Anterior cingulate cortex (tissue), 58 donors: ENCODE measurements around the gene KRT23.
A peak's percentile ranks its signal among the peaks of the same experiment; 100 is the strongest.
"Not testable (repeated sequence)": the region's sequence is repeated elsewhere in the genome, so short reads cannot be mapped to it uniquely, and the experiment has no call there.

Experiments used
- DNase-seq, 58 donors: peaks; one replicate each; lab custom pipeline; 2025; lab: John Stamatoyannopoulos, UW

The KRT23 gene

DNA sequence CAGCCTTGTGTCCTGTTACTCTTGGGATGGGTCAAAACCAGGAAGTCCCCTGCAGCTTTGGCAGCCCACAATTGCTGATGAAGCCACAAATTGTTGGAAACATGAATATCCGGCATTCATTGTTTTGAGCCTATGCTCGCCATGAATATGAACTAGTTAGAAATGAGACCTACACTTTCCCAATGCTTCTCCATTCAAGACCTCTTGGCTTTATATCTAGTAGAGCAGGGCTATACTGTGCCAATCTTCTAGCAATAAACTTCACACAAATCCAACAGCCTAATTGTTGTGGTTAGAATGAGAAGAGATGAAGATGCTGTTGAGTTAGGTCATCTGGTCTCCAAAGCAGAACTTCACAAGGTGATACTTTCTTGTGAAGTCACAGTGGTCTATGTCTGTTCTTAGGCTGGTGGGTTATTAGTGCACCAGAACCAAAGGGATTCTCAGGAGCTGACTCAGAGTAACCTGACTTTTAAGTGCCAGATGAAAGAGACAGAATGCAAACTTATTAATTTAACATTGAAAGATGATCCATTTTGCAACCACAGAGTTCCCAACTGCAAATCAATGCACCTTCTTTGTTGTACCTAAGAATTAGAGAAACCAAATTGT, 13.7 kb upstream of the KRT23 start:
- DNase-seq: no peak

DNA sequence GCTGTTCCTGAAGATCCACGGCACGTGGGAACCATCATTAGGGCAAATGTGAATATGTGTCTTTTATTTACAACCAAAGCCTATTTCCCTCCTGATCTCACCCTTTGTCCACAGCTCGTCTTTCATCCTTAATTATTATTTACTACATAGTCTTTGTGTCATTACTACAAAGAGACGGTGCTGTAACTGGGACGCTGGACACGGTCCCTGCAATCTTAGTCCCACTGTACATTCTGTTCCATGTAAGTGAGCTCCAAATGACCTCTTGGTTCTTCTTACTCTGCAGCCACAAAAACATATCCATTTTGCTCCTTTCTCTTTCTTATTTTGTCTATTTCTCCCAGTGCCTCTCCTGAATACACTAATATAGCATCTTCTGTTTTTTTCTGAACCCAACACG, 12.7 kb upstream of the KRT23 start:
- DNase-seq: no peak

GRCh38 chr17:40949418-40949817, 12.0 kb upstream of the KRT23 start:
- no peak for DNase-seq

- no peak for DNase-seq
Observed at GRCh38 chr17:40947929-40948328, 10.5 kb upstream of the KRT23 start.

- DNase-seq: no peak
Observed at GRCh38 chr17:40945414-40945813, 8.0 kb upstream of the KRT23 start.

DNA sequence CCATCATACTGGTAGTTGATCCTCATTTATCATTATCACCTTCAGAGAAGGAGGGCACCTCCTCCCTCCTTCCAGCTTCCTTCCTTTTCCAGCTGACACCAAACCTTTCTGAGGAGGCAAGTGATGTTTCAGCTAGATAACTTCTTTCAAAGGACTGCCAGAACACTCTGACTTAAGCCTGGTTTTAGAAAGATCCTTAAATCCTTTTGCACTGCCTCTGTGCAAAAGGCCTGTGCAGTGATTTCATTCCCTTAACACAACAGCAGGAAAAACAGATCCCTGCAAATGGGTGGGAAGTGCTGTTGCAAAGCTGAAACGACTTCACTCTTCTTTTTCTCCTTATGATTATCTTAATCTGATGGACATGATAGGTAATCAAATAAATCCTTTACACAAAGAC, 7.1 kb upstream of the KRT23 start:
- DNase-seq: no peak

- no peak for DNase-seq
Observed at GRCh38 chr17:40942553-40942952, 5.1 kb upstream of the KRT23 start.

GRCh38 chr17:40940266-40940665, 2.8 kb upstream of the KRT23 start:
- DNase-seq: no peak

DNA sequence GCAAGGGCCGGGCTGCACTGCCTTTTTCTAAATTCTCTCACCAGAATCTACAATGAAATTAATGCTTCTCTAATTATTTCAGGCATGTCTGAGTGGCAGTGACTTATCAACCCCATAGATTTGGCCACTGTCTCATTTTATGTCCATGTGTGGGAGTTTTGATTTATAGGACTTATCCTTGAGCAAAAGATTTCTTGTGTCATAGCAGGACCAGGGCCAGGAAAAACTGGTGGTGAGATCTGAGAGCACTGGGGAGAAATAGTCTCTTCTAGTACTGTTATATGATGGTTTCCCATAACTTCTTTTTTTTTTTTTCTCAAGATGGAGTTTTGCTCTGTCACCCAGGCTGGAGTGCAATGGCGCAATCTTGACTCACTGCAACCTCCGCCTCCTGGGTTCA, 1.5 kb upstream of the KRT23 start:
- no peak for DNase-seq

DNA sequence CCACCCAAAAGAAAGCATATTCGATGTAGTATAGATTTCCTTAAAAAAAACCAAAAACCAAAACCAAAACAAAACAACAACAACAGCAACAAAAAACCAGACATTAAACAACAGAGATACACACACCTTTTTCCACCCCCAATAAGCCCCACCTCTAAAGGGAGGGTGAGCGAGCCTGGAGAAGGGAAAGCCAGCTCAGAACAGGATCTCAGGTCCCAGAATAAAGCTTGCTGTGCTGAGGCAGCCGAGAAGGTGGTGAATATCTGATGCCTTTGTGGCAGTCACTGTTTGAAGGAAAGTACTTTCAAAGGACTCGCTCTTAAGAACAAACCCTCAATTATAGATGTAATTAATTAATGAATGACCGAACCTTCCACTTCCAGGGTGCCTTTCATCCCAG, 470 bp downstream of the KRT23 start:
- DNase-seq: no peak

DNA sequence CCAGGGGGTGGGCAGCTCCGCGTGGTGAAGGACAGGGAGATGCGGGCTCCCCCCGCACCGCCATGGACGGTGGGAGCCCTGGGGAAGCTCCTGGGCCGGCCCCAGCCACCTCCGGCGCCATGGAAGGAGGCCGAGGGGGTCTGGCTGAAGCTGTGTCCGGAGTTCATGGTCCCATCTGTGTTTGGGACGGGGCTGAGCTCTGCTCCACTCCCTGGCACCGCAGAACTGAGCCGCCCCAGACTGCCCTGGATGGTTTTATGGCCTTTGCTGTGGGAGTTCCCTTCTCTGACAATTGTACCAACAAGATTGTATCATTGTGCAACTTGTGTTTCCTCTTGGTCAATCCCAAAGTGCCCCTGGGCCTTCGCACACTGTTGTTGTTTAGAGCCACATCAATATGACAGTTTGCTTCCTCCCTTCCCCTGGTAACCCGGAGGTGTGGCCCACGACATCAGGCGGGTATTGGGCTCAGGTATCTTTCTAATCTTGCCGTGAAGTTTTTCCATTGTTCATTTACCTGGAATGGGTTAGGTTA, 942 bp downstream of the KRT23 start:
- no peak for DNase-seq

- no peak for DNase-seq
Observed at GRCh38 chr17:40935624-40936023, 1.8 kb downstream of the KRT23 start.

DNA sequence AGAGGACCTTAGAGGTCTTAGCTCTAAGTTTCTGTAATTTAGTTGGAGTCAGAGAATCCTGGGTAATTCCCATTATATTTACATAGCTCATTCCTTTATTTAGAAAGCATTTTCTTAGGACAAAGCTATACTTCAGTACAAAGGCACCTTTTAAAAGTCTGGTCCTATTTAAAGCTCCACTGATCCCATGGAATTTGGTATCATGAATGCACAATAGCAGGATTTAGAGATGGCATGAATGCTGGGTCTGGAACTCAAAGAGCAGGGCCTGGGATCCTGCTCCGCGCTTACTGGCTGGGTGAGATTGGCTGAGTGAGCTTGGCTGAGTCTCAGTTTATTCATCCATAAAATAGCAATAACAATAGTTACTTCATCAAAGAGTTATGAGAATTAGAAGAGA, 4.8 kb downstream of the KRT23 start:
- DNase-seq: no peak

GRCh38 chr17:40931311-40931710, 6.1 kb downstream of the KRT23 start:
- DNase-seq: no peak

GRCh38 chr17:40926341-40926740, 11.1 kb downstream of the KRT23 start:
- DNase-seq: no peak

DNA sequence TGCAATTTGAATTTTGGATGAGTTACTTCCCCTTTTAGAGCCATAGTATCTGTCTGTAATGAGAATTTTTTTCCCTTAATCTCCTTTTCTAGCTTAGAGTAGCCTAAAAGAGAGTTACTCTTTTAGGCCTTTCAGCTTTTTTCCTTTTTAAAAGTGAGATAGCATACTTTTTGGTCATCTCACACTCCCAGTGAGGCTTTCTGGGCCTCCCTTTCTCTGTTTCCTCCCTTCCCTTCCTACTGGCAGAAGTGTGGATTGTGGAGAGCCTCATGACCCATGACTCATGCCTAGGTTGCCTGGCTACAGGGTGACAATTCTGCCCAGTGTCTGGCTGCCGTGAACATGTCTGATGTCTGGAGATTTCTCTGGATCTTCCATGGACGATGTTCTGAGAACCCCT, 15.2 kb downstream of the KRT23 start:
- DNase-seq: peak in 21 of 58 donors; percentile 0 to 65 (median 10)

- no peak for DNase-seq
Observed at GRCh38 chr17:40921026-40921425, 16.4 kb downstream of the KRT23 start.

GRCh38 chr17:40917116-40917515, 20.3 kb downstream of the KRT23 start:
- not testable (repeated sequence) for DNase-seq

- DNase-seq: no peak
Observed at GRCh38 chr17:40916366-40916765, 21.1 kb downstream of the KRT23 start.

DNA sequence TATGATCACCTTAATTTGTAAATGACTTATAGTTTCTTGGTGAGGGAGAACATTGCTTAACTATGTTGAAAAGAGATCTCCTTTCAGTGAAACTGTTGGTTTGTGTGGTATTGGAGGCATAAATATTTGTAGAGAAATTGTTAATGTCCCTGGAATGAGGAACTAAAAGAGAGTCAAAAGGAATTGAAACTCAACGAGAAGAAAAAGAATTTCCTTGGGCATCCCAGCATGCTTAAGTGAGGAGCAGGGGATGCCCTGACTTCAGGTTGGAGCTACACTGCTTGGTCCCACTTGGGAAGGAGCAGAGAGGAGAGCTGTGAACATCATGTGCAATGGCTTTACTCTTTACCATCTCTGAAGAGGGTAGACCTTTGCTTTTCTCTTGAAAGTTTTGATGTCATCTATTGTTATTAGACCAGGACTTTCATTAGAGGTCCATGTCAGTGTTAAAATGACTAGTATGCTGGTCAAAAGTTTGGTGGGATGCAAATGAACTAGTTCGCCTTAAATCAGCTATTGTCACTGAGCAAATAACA, 21.7 kb downstream of the KRT23 start:
- DNase-seq: no peak

DNA sequence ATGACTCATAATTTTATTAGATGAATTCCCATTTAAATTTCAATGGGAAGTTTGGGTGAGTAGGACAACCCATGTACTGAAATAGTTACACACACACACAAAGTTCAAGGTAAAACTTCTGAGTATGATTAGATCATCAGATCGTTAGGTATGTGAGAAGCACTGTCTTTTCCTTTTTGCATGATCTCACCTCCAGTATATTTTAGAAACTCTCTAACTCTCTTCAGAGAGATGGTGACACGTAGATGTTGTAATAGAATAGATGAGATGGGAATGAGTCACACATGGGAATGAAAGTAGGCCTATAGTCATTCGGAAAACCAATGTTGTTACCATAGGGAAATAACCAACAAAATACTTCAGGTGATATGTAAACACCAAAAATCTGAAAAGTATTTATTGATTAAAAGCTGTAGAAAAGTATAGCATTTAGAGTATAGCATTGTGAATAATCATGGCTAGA, 22.2 kb downstream of the KRT23 start:
- no peak for DNase-seq

DNA sequence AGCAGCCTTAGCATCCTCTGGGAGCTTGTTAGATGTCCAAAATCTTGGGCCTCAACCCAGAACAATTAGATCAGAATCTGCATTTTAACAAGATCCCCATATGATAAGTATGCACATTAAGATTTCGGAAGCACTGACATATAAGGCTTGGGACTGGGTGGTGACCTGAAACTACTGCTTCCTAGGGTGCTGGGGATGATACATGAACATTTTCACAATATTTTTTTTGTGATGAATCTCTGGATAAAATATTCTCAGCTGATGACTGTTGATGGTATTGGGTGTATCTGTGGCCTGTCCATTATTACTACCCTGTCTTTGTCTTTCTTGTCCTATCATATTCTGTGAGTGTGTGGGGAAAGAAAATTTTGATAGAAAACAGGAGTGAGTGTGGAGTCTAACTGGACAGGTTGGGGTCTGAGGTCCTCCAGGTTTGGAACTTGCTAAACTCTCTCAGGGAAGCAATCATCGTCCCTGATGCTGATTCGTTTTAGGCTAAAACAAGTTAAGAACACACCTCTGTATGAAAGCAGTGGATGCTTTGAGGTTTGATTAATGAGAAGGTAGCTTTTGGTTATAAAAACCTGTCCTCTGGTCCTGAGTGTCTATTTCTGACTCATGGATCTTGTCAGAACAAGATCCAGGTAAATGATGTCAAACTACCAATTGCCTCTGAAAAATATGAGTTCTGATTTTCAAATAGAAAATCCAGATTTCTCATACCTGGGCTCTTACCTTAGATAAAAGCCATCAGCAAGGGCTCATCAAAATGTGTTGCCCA, 23.2 kb downstream of the KRT23 start:
- no peak for DNase-seq
